Mesendoderm (in vitro differentiated cells): ENCODE data around the gene S100G.

Experiments
- DNase-seq: peaks from one replicate; pipeline ENCODE4 v3.0.0; 2013
- H2AK5ac ChIP-seq: 2 replicates; pipeline ENCODE4 v1.6.1; 2013; ENCODE audit warnings: low read length, inconsistent platforms
- H2BK120ac ChIP-seq: 2 replicates; pipeline ENCODE4 v1.6.1; 2013; ENCODE audit warnings: low read depth, mild to moderate bottlenecking, low read length, moderate library complexity, mixed read lengths
- H2BK15ac ChIP-seq: replicated peaks from 2 replicates; pipeline ENCODE4 v1.6.1; 2013; ENCODE audit warnings: low read depth, mild to moderate bottlenecking, moderate library complexity
- H2BK5ac ChIP-seq: 2 replicates; pipeline ENCODE4 v1.6.1; 2013; ENCODE audit warnings: low read length, inconsistent platforms
- H3K18ac ChIP-seq: 2 replicates; pipeline ENCODE4 v1.6.1; 2013; ENCODE audit warnings: mild to moderate bottlenecking, low read length, mixed read lengths
- H3K23ac ChIP-seq: one replicate; pipeline ENCODE4 v1.6.1; 2013; ENCODE audit warnings: low read length
- H3K27ac ChIP-seq: 2 replicates; pipeline ENCODE4 v1.5.1; 2013; ENCODE audit warnings: low read depth, mild to moderate bottlenecking, inconsistent platforms, low read length, moderate library complexity
- H3K27me3 ChIP-seq: 2 replicates; pipeline ENCODE4 v1.6.1; 2013; ENCODE audit warnings: low read length, control low read depth, mild to moderate bottlenecking, inconsistent platforms; ENCODE audit not compliant: insufficient read depth, poor library complexity
- H3K36me3 ChIP-seq: 2 replicates; pipeline ENCODE4 v1.6.1; 2013; ENCODE audit warnings: low read length, inconsistent platforms; ENCODE audit not compliant: control insufficient read depth, insufficient read depth
- H3K4ac ChIP-seq: one replicate; pipeline ENCODE4 v1.6.1; 2013; ENCODE audit warnings: low read depth, mild to moderate bottlenecking, low read length, moderate library complexity
- H3K4me1 ChIP-seq: 2 replicates; pipeline ENCODE4 v1.6.1; 2013; ENCODE audit warnings: low read depth, low read length, inconsistent platforms; ENCODE audit not compliant: control insufficient read depth
- H3K4me2 ChIP-seq: 2 replicates; pipeline ENCODE4 v1.6.1; 2013; ENCODE audit warnings: low read length
- H3K4me3 ChIP-seq: 2 replicates; pipeline ENCODE4 v1.5.1; 2013; ENCODE audit warnings: mild to moderate bottlenecking, low read length
- H3K56ac ChIP-seq: one replicate; pipeline ENCODE4 v1.6.1; 2013; ENCODE audit warnings: low read length
- H3K79me1 ChIP-seq: 2 replicates; pipeline ENCODE4 v1.6.1; 2013; ENCODE audit warnings: low read length, inconsistent platforms
- H3K79me2 ChIP-seq: 2 replicates; pipeline ENCODE4 v1.6.1; 2013; ENCODE audit warnings: mild to moderate bottlenecking, low read length; ENCODE audit not compliant: control insufficient read depth, insufficient read depth
- H3K9ac ChIP-seq: 2 replicates; pipeline ENCODE4 v1.6.1; 2013; ENCODE audit warnings: low read length, inconsistent platforms
- H4K5ac ChIP-seq: one replicate; pipeline ENCODE4 v1.6.1; 2013; ENCODE audit warnings: low read length
- H4K8ac ChIP-seq: one replicate; pipeline ENCODE4 v1.6.1; 2013; ENCODE audit warnings: low read depth, mild to moderate bottlenecking, control low read depth, low read length, moderate library complexity
- WGBS: extraction: QIAGEN DNeasy Blood & Tissue Kit; methylation state at CpG from one replicate; pipeline ENCODE4 v1.1.7; 2013; ENCODE audit warnings: low lambda C conversion rate, missing lambda C conversion rate; ENCODE audit not compliant: insufficient coverage; ENCODE audit errors: extremely low coverage; 5-methylcytosine and 5-hydroxymethylcytosine counted together

S100G gene

GRCh38 chrX:16638533-16638932, 11.4 kb upstream of the S100G start:
- no CpG with 5 or more reads among the region's 7 CpGs for WGBS
- Histone ChIP-seq H3K9ac (no peak overlapping the region), H4K5ac (no peak overlapping the region), H2AK5ac (no peak overlapping the region), H4K8ac (no peak overlapping the region), H3K4me3 (no peak overlapping the region), H3K4me2 (no peak overlapping the region), H3K27me3 (no peaks in the 10 kb centered on the region), H2BK120ac (no peak overlapping the region), H3K36me3 (no peaks in the 10 kb centered on the region), H3K23ac (no peak overlapping the region), H3K27ac (no peak overlapping the region), H3K56ac (no peak overlapping the region), H3K79me1 (no peaks in the 10 kb centered on the region), H3K4ac (no peak overlapping the region), H3K79me2 (no peaks in the 10 kb centered on the region), H3K18ac (no peak overlapping the region), H3K4me1 (no peaks in the 10 kb centered on the region), H2BK5ac (no peak overlapping the region), H2BK15ac (no peak overlapping the region)
- DNase-seq, result no peak

GRCh38 chrX:16639966-16640365, 10.0 kb upstream of the S100G start:
- WGBS, result no CpG with 5 or more reads among the region's 6 CpGs
- Histone ChIP-seq H2BK15ac (no peak overlapping the region), H4K5ac (no peak overlapping the region), H3K79me2 (no peaks in the 10 kb centered on the region), H3K4me3 (no peak overlapping the region), H3K27ac (no peak overlapping the region), H3K36me3 (no peaks in the 10 kb centered on the region), H3K4me1 (no peaks in the 10 kb centered on the region), H3K4me2 (no peak overlapping the region), H3K23ac (no peak overlapping the region), H2BK5ac (no peak overlapping the region), H2BK120ac (no peak overlapping the region), H3K18ac (no peak overlapping the region), H3K9ac (no peak overlapping the region), H3K27me3 (no peaks in the 10 kb centered on the region), H3K79me1 (no peaks in the 10 kb centered on the region), H4K8ac (no peak overlapping the region), H3K56ac (no peak overlapping the region), H2AK5ac (no peak overlapping the region), H3K4ac (no peak overlapping the region)
- DNase-seq, result no peak

- WGBS, result no CpG with 5 or more reads among the region's 4 CpGs
- H2BK120ac ChIP-seq, result no peak overlapping the region
- no peak overlapping the region for H2BK15ac ChIP-seq
- no peak overlapping the region for H2BK5ac ChIP-seq
- H3K4me3 ChIP-seq, result no peak overlapping the region
- DNase-seq, result no peak
- no peak overlapping the region for H2AK5ac ChIP-seq
- H3K27ac ChIP-seq, result no peak overlapping the region
- no peaks in the 10 kb centered on the region for H3K36me3 ChIP-seq
- H3K18ac ChIP-seq, result no peak overlapping the region
- no peak overlapping the region for H3K23ac ChIP-seq
- no peak overlapping the region for H3K9ac ChIP-seq
- no peak overlapping the region for H4K5ac ChIP-seq
- H3K56ac ChIP-seq, result no peak overlapping the region
- H3K4me2 ChIP-seq, result no peak overlapping the region
- H3K79me1 ChIP-seq, result no peaks in the 10 kb centered on the region
- no peaks in the 10 kb centered on the region for H3K79me2 ChIP-seq
- no peak overlapping the region for H4K8ac ChIP-seq
- H3K4me1 ChIP-seq, result no peaks in the 10 kb centered on the region
- H3K27me3 ChIP-seq, result no peaks in the 10 kb centered on the region
- H3K4ac ChIP-seq, result no peak overlapping the region
Measured at GRCh38 chrX:16640823-16641222, 9.1 kb upstream of the S100G start.

- no CpG with 5 or more reads among the region's 5 CpGs for WGBS
- Histone ChIP-seq H2BK5ac (no peak overlapping the region), H3K23ac (no peak overlapping the region), H3K9ac (no peak overlapping the region), H3K27me3 (no peaks in the 10 kb centered on the region), H4K8ac (no peak overlapping the region), H3K4ac (no peak overlapping the region), H3K4me1 (no peaks in the 10 kb centered on the region), H2BK15ac (no peak overlapping the region), H3K27ac (no peak overlapping the region), H3K79me1 (no peaks in the 10 kb centered on the region), H2BK120ac (no peak overlapping the region), H3K79me2 (no peaks in the 10 kb centered on the region), H3K36me3 (no peaks in the 10 kb centered on the region), H3K56ac (no peak overlapping the region), H3K4me2 (no peak overlapping the region), H4K5ac (no peak overlapping the region), H3K4me3 (no peak overlapping the region), H2AK5ac (no peak overlapping the region), H3K18ac (no peak overlapping the region)
- peak; percentile 20 for DNase-seq
Measured at GRCh38 chrX:16643176-16643575, 6.8 kb upstream of the S100G start.

GRCh38 chrX:16646366-16647138, 3.4 kb upstream of the S100G start:
- Histone ChIP-seq H3K9ac (no peak overlapping the region), H4K5ac (no peak overlapping the region), H3K4ac (no peak overlapping the region), H2AK5ac (no peak overlapping the region), H3K27me3 (no peaks in the 10 kb centered on the region), H3K79me2 (no peaks in the 10 kb centered on the region), H2BK15ac (no peak overlapping the region), H4K8ac (no peak overlapping the region), H3K4me3 (no peak overlapping the region), H3K4me2 (no peak overlapping the region), H3K79me1 (no peaks in the 10 kb centered on the region), H3K23ac (no peak overlapping the region), H3K36me3 (no peaks in the 10 kb centered on the region), H3K4me1 (no peaks in the 10 kb centered on the region), H3K27ac (no peak overlapping the region), H3K56ac (no peak overlapping the region), H3K18ac (no peak overlapping the region), H2BK5ac (no peak overlapping the region), H2BK120ac (no peak overlapping the region)
- WGBS, result no CpG with 5 or more reads among the region's 4 CpGs
- no peak for DNase-seq
